Lower lobe of right lung (tissue), 2 donors: ENCODE results near the gene STX10. TPM values are rescaled to one million over a fixed set of nuclear protein-coding genes. Genes with fewer than 3 reads are reported as not detected.

Experiments
- ATAC-seq, 2 donors: fragments of 200-7000 bp; cut with Tn5 transposase; one replicate each; pipeline ENCODE4 v1.9.1; 2020 to 2022; ENCODE audit warnings: mild to moderate bottlenecking in 2 of 2, moderate library complexity in 2 of 2
- DNase-seq: peaks from one replicate; pipeline ENCODE4 v3.0.0-alpha.2; 2020
- H3K27ac ChIP-seq: fragments of 200-600 bp; one replicate; pipeline ENCODE4 v1.8.0; 2022
- H3K27me3 ChIP-seq: fragments of 200-600 bp; one replicate; pipeline ENCODE4 v1.8.0; 2022; ENCODE audit warnings: low read depth
- H3K36me3 ChIP-seq: fragments of 200-600 bp; one replicate; pipeline ENCODE4 v1.8.0; 2022; ENCODE audit warnings: mild to moderate bottlenecking
- H3K4me1 ChIP-seq: fragments of 200-600 bp; one replicate; pipeline ENCODE4 v1.8.0; 2022
- H3K4me3 ChIP-seq: fragments of 200-600 bp; one replicate; pipeline ENCODE4 v1.8.0; 2022; ENCODE audit warnings: mild to moderate bottlenecking
- H3K9me3 ChIP-seq: fragments of 200-600 bp; one replicate; pipeline ENCODE4 v1.8.0; 2022
- intact Hi-C: fragments of 100-400 bp; cut with DNase I; formaldehyde crosslinking; loops from one replicate; pipeline ENCODE4 v1.11.0; 2022
- total RNA-seq: library from RNA; stranded (reverse); fragmentation: NEBNext Ultra II Directional; extraction: Animal tissue kit (Norgen Biotek cat#: 25700); gene quantifications from one replicate; pipeline ENCODE4 v1.2.1, GENCODE V29; 2021
- TF ChIP-seq, protein P1 (sequence below): fragments of 200-600 bp; IDR thresholded peaks from one replicate; pipeline ENCODE4 v1.8.0; 2022; ENCODE audit warnings: antibody characterized with exemption, mild to moderate bottlenecking
- donor health status: DM: no; HTN: yes; CAD: no; lungs with severe emphysema.

Gene STX10
- total RNA-seq, 1 donor from 2014 or later: 82.7 TPM

DNA sequence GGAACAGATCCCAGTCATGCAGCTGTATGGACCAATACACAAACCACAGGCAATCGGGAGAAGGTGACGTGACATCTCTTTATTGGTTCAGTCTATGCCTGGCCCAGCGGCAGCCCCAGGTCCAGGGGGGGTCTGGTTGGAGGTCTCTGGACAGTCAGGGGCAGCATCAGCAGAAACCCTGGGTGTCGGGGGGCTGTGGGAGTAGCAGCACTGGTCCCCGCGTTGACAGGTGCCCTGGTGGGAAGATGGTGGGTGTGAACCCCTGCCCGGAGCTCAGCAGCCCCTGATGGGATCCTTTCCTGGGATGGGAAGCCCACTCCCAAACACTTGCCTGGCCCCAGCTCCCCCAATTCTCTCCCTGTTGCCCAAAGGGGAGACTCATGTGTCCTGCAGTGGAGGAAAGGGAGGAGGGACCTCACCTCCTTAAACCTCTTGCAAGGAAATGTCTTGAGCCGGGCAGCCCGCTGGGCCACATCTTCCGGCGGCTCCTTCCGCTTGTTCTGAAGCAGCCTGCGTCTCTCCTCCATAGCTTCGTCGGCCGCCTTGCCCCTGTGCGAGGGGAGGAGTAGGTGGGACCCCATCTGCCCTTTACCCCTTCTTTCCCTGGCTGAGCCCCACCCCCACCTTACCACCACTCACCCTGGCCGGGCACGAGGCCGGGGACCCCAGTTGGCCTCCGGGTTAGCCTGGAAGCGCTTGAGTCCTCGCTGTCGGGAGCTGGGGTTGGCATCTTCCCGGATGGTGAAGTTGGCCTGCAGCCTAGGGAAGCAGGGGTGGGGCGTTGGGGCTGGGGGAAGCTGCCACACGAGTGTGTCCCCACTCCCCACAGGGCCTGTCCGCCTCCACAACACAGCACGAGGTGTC is 45.1 kb downstream of the STX10 start:
- no peaks in the 10 kb centered on the region for H3K9me3 ChIP-seq
- DNase-seq (peak; percentile 51), ATAC-seq (peak; percentile 1 to 2)
- peaks cover 24% of the 10 kb centered on the region for H3K36me3 ChIP-seq
- H3K27me3 ChIP-seq: no peaks in the 10 kb centered on the region
- peaks cover 54% of the 10 kb centered on the region for H3K4me1 ChIP-seq
- peak overlapping the region; percentile 96 for H3K27ac ChIP-seq
- H3K4me3 ChIP-seq: peak overlapping the region; percentile 63
- TF ChIP-seq, protein P1, sequence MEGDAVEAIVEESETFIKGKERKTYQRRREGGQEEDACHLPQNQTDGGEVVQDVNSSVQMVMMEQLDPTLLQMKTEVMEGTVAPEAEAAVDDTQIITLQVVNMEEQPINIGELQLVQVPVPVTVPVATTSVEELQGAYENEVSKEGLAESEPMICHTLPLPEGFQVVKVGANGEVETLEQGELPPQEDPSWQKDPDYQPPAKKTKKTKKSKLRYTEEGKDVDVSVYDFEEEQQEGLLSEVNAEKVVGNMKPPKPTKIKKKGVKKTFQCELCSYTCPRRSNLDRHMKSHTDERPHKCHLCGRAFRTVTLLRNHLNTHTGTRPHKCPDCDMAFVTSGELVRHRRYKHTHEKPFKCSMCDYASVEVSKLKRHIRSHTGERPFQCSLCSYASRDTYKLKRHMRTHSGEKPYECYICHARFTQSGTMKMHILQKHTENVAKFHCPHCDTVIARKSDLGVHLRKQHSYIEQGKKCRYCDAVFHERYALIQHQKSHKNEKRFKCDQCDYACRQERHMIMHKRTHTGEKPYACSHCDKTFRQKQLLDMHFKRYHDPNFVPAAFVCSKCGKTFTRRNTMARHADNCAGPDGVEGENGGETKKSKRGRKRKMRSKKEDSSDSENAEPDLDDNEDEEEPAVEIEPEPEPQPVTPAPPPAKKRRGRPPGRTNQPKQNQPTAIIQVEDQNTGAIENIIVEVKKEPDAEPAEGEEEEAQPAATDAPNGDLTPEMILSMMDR: peak; percentile 14
- intact Hi-C loops: no loop called here

DNA sequence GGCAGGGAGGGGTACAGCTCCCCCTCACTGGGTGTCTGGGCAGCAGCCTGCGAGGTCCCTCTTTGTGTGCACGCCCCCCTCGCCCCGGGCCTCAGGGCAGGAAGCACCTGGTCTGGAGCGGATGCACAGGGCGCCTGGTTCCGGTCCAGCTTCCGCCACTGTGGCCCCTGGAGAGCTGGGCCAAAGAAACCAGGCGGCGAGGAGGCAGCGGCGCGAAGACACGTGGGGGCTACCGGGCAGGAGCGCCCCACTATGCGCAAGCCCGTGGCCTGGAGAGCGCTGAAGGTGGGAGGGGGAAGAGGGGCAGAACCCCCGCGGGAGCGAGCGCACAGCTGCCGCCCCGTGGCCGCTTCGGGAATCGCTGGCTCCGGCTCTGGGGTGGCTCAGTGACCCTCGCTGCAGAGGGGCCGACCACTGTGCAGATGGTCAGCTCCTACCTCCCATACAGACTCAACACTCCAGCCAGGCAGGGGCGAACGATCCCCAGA is 45.8 kb downstream of the STX10 start:
- intact Hi-C loops: no loop called here
- H3K36me3 ChIP-seq: peaks cover 17% of the 10 kb centered on the region
- TF ChIP-seq, protein P1: peak; percentile 84
- DNase-seq: peak; percentile 79
- peak; percentile 35 to 47 for ATAC-seq
- no peaks in the 10 kb centered on the region for H3K27me3 ChIP-seq
- H3K9me3 ChIP-seq: no peaks in the 10 kb centered on the region
- peak overlapping the region; percentile 96 for H3K27ac ChIP-seq
- peaks cover 60% of the 10 kb centered on the region for H3K4me1 ChIP-seq
- peak overlapping the region; percentile 63 for H3K4me3 ChIP-seq

DNA sequence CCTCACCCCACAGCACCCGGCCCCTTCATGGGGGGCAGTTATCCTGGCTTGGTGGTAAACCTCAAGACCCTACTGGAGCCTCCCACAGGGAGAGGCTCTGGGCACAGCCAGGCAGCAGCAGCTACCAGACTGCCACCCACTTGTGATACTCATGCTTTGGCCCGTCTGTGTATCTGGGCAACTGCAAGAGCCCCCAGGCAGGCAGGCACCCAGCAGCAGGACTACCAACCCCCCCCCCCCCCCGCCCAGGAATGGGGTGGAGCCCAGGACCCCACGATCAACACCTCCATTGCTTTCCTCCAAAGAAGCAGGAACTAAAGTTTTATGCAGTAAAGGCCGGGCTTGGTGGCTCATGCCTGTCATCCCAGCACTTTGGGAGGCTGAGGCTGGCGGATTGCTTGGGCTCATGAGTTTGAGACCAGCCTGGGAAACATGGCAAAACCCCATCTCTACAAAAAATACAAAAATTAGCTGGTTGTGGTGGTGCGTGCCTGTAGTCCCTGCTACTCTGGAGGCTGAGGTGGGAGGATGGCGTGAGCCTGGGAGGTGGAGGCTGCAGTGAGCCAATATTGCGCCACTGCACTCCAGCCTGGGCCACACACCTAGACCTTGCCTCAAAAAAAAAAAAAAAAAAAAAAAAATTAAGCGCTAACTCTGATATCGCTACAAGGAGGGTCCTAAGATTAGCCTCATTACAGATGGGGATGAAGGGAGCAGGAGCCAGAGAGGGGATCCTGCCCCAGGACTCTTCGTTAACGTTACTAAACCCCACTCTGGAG is 46.4 kb downstream of the STX10 start:
- TF ChIP-seq, protein P1: no peak
- Histone ChIP-seq H3K27ac (peak overlapping the region; percentile 96), H3K4me1 (peaks cover 65% of the 10 kb centered on the region), H3K9me3 (no peaks in the 10 kb centered on the region), H3K4me3 (peak overlapping the region; percentile 63), H3K27me3 (no peaks in the 10 kb centered on the region), H3K36me3 (peaks cover 13% of the 10 kb centered on the region)
- intact Hi-C loops: no loop called here
- ATAC-seq (no peak), DNase-seq (peak; percentile 39)

DNA sequence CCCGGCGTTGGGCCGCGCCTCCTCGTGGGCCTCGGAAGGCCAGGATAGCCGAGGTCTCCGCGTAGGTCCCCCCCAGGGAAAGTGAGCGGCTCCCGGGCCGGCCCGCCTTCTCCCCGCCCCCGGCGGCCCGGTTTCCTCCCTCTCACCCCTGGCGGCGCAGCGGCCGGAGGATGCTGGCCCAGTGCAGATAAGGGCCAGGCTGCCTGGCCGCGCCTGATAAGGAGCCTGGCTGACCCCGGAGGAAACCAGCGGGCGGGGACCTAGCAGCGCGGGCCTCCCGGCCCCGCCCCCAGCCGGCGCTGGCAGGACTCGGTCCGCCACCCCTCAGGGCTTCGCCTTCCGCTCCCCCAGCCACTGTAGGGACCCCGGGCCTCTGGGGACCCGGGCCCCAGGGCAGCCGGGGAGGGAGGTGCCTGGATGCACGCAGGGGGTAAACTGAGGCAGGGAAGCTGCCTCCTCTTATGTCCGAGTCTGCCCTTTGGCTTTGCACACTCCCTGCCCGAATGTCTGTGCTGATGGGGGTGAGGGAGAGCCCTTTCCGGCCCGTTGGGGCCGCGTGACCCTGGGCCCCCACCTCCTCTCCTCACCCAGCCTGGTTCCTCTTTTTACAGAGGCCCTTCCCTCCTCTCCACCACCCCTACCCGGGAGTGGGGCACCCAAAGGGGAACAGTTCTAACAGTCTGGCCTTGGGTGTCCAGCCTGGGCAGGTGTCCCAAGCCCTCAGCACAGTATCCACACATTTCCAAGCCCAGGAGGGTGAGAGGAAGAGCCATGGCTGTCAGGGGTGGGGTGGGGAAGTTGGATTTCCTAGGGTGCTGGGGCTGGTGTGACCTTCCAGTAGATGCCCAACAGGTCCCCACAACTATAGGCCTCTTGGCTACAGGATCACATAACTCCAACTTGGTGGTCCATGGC is 47.3 kb downstream of the STX10 start, which contains the start of gene LYL1:
Gene LYL1, minus strand, starts transcription at position 193 of the 915 bp plus-strand sequence. CDS start 1,687 bp downstream, outside the sequence.
- Histone ChIP-seq H3K4me3 (peak within 1 kb of the TSS; percentile 63), H3K27ac (peak within 1 kb of the TSS; percentile 96), H3K36me3 (peaks cover 13% of the 10 kb centered on the region), H3K4me1 (peaks cover 71% of the 10 kb centered on the region), H3K9me3 (no peaks in the 10 kb centered on the region), H3K27me3 (no peaks in the 10 kb centered on the region)
- ATAC-seq (peak; percentile 73 to 78), DNase-seq (peak; percentile 89)
- TF ChIP-seq, protein P1: no peak
- intact Hi-C loops: no loop called here

DNA sequence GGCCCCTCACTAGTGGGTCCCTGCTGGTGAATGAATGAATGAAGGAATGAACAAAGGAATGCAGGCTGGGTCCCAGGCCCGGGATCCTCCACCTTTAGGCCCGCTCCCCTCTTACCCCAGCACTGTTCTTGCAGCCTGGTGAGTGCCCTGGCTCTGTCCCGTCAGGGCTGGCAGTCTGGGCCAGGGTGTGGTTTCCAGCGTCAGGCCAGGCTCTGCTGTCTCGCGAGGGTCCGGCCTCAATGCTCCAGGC is 47.8 kb downstream of the STX10 start:
- DNase-seq (no peak), ATAC-seq (no peak)
- intact Hi-C loops: no loop called here
- Histone ChIP-seq H3K36me3 (peaks cover 10% of the 10 kb centered on the region), H3K27me3 (no peaks in the 10 kb centered on the region), H3K4me1 (peaks cover 75% of the 10 kb centered on the region), H3K27ac (peak overlapping the region; percentile 96), H3K4me3 (peak overlapping the region; percentile 63), H3K9me3 (no peaks in the 10 kb centered on the region)
- TF ChIP-seq, protein P1: no peak
